Measurements from ENCODE around the gene ADK.

DNA sequence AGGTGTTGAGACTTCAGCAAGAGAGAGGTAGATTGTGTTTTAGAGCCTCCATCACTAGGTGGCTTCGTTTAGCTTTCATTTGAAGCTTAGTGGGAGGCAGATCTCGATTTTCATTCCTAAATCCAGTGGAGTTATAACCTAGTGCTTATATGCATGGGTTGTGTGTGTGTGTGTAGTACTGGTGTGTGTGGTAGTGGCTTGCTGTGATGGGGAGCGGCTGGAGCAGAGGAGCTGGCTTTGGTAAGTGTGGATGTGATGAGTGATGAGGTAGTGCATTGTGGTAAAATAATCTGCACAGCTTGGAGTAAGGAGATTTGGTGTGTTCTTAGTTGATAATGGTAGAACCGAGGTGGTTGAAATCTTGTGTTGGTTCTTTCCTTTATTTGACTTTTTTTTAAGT lies 43.6 kb upstream of the ADK start:
- TF ChIP-seq, protein P1, sequence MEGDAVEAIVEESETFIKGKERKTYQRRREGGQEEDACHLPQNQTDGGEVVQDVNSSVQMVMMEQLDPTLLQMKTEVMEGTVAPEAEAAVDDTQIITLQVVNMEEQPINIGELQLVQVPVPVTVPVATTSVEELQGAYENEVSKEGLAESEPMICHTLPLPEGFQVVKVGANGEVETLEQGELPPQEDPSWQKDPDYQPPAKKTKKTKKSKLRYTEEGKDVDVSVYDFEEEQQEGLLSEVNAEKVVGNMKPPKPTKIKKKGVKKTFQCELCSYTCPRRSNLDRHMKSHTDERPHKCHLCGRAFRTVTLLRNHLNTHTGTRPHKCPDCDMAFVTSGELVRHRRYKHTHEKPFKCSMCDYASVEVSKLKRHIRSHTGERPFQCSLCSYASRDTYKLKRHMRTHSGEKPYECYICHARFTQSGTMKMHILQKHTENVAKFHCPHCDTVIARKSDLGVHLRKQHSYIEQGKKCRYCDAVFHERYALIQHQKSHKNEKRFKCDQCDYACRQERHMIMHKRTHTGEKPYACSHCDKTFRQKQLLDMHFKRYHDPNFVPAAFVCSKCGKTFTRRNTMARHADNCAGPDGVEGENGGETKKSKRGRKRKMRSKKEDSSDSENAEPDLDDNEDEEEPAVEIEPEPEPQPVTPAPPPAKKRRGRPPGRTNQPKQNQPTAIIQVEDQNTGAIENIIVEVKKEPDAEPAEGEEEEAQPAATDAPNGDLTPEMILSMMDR (conservative IDR thresholded peaks at IDR 0.05; ENCODE audit: low read length), result no peak
- no peak for TF ChIP-seq EZH2phosphoT487 (IDR thresholded peaks at IDR 0.05; ENCODE audit: borderline replicate concordance, low read depth, low read length)

Measured in OCI-LY7 (cell line).